RWPE2 (cell line): ENCODE data around the gene NLRP12.
A peak's percentile ranks its signal among the peaks of the same experiment; 100 is the strongest.

Experiments used
- ATAC-seq: fragments of 200-7000 bp; cut with Tn5 transposase; 3 replicates; pipeline ENCODE4 v1.9.1; 2021; ENCODE audit warnings: low read depth
- DNase-seq: peaks from one replicate; pipeline ENCODE4 v3.0.0-alpha.2; 2020; ENCODE audit warnings: low spot score
- H3K27ac ChIP-seq: fragments of 450-650 bp; 2 replicates; pipeline ENCODE4 v1.5.1; 2017; ENCODE audit warnings: mild to moderate bottlenecking; ENCODE audit not compliant: poor library complexity, severe bottlenecking
- H3K27me3 ChIP-seq: fragments of 250-450 bp; sonication (Bioruptor Pico); 2 replicates; pipeline ENCODE4 v1.5.1; 2021; ENCODE audit warnings: mild to moderate bottlenecking, moderate library complexity; ENCODE audit not compliant: insufficient read depth, poor library complexity, severe bottlenecking
- H3K36me3 ChIP-seq: fragments of 250-450 bp; sonication (Bioruptor Pico); 2 replicates; pipeline ENCODE4 v1.5.1; 2020; ENCODE audit warnings: low read depth, mild to moderate bottlenecking, moderate library complexity
- H3K4me1 ChIP-seq: fragments of 250-450 bp; sonication (Bioruptor Pico); 2 replicates; pipeline ENCODE4 v1.5.1; 2021; ENCODE audit warnings: mild to moderate bottlenecking, moderate library complexity; ENCODE audit not compliant: insufficient read depth, poor library complexity, severe bottlenecking
- H3K4me3 ChIP-seq: fragments of 250-450 bp; sonication (Bioruptor Pico); 2 replicates; pipeline ENCODE4 v1.5.1; 2021; ENCODE audit warnings: mild to moderate bottlenecking, moderate library complexity; ENCODE audit not compliant: severe bottlenecking
- H3K9me3 ChIP-seq: fragments of 250-450 bp; sonication (Bioruptor Pico); 2 replicates; pipeline ENCODE4 v1.5.1; 2021; ENCODE audit warnings: mild to moderate bottlenecking, moderate library complexity; ENCODE audit not compliant: severe bottlenecking
- TF ChIP-seq, protein P1 (sequence below): fragments of 450-650 bp; IDR thresholded peaks from one replicate; pipeline ENCODE4 v1.5.1; 2017; ENCODE audit warnings: mild to moderate bottlenecking, moderate library complexity; ENCODE audit not compliant: poor library complexity, severe bottlenecking

The NLRP12 gene

DNA sequence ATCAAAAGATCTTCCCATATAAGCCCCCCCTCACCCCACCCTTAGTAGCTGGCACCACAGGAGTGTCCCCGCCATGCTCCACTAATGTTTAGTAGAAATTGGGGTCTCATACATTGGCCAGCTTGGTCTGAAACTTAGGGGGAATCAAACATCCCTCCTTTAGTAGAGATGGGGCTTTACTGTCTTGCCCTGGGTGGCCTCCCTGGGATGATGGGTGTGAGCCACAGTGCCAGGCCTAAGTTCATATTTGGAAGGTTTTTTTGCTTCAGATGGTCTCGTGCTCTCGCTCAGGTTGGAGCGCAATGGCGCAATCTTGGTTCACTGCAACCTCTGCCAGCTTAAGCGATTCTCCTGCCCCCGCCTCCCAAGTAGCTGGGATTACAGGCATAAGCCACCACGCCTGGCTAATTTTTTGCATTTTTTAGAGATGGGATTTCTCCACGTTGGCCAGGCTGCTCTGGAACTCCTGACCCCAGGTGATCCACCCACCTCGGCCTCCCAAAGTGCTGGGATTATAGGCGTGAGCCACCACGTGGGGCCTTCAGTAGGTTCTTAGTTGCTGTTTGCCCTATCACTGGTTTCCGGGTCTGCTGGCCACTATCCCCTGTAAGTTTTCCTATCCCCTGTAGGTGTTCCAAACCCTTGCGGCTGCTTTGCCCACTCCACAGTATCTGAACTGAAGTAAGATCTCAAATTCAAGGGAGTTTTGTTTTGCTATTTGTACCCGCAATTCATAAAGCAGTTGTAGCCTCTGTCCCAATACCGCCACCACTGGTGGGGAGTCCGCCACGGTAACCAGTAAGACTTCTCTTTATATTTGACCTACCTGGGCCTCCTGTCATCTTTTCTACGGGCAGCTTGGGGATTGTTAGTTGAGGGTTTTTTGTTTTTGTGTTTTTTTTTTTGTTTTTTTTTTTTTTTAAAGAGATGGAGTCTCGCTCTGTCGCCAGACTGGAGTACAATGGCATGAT, 34.1 kb downstream of the NLRP12 start:
- ATAC-seq (no peak), DNase-seq (no peak)
- Histone ChIP-seq H3K27ac (no peak overlapping the region), H3K36me3 (no peaks in the 10 kb centered on the region), H3K4me1 (no peaks in the 10 kb centered on the region), H3K27me3 (no peaks in the 10 kb centered on the region), H3K9me3 (no peaks in the 10 kb centered on the region), H3K4me3 (no peak overlapping the region)
- TF ChIP-seq, protein P1, sequence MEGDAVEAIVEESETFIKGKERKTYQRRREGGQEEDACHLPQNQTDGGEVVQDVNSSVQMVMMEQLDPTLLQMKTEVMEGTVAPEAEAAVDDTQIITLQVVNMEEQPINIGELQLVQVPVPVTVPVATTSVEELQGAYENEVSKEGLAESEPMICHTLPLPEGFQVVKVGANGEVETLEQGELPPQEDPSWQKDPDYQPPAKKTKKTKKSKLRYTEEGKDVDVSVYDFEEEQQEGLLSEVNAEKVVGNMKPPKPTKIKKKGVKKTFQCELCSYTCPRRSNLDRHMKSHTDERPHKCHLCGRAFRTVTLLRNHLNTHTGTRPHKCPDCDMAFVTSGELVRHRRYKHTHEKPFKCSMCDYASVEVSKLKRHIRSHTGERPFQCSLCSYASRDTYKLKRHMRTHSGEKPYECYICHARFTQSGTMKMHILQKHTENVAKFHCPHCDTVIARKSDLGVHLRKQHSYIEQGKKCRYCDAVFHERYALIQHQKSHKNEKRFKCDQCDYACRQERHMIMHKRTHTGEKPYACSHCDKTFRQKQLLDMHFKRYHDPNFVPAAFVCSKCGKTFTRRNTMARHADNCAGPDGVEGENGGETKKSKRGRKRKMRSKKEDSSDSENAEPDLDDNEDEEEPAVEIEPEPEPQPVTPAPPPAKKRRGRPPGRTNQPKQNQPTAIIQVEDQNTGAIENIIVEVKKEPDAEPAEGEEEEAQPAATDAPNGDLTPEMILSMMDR, result no peak

DNA sequence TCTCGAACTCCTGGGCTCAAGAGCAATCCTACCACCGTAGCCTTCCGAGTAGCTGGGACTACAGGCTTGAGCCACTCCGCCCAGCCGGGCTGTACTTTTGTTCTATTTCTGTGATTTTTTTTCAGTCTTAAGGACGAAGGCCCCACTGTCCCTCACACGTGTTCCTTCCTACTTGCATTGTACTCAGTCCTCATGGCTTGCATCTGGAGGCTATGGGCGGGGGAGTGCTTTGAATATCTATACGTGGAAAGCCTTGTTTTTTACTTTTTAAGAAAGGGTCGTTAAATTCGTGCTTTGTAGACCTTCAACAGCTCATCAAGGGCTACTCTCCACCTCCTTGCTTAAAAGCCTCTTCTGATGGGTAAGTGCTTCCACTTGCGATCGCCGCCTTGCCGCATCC, 36.8 kb downstream of the NLRP12 start:
- Histone ChIP-seq H3K4me1 (no peaks in the 10 kb centered on the region), H3K27ac (no peak overlapping the region), H3K4me3 (no peak overlapping the region), H3K9me3 (no peaks in the 10 kb centered on the region), H3K27me3 (no peaks in the 10 kb centered on the region), H3K36me3 (no peaks in the 10 kb centered on the region)
- ATAC-seq, result no peak
- no peak for DNase-seq
- TF ChIP-seq, protein P1, result no peak

DNA sequence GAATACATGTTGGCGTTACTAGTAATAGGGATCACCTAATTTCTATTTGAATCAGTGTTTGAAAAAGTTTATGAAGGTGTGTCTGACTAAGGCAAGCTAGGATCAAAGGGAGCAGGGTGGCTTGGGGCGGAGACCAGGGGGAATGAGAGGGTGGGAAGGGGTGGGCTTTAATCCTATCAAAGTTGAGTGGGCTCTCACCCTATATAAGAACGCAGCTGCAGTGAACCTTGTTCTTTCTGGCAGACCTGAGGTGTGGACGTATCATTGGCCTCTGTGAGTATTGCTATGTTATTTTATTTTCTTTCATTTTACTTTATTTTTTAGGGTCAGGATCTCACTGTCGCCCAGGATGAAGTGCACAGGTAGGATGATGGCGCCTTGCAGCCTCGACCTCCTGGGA, 37.4 kb downstream of the NLRP12 start:
- Histone ChIP-seq H3K27me3 (no peaks in the 10 kb centered on the region), H3K4me3 (no peak overlapping the region), H3K4me1 (no peaks in the 10 kb centered on the region), H3K27ac (no peak overlapping the region), H3K36me3 (no peaks in the 10 kb centered on the region), H3K9me3 (no peaks in the 10 kb centered on the region)
- TF ChIP-seq, protein P1, result no peak
- ATAC-seq (no peak), DNase-seq (no peak)

DNA sequence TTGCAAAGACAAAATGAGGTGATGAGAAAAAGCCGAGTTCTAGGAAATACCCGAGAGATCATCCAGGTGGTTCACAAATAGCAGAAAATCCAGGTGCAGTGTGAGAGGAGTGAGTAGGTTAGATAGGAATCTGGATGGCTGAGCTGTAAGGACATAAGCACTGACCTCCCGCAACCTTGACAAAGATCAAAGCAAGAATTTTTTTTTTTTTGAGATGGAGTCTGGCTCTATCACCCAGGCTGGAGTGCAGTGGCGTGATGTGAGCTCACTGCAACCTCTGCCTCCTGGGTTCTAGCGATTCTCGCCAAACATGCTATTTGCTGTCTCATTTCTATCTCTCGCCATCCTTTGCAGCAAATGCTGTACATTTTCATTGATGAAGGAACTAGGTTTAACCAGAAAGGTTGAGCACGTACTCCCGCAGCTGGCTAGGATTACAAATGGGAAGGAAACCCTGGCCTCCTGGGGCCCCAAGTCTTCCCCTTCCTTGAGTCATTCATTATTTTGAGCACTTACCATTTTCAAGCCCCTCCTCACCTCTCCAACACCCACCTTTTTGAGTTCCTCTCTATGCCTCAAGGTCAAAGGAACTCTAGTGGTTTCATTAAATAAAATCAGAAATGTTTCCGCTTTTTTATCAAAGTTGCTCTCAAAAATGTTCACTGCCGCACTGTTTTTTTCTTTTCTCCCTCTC, 38.8 kb downstream of the NLRP12 start:
- no peaks in the 10 kb centered on the region for H3K4me1 ChIP-seq
- ATAC-seq (peak; percentile 58; the same call in 2 of the 3 replicates), DNase-seq (no peak)
- TF ChIP-seq, protein P1, result no peak
- peak overlapping the region; percentile 20 for H3K27ac ChIP-seq
- no peaks in the 10 kb centered on the region for H3K36me3 ChIP-seq
- no peaks in the 10 kb centered on the region for H3K9me3 ChIP-seq
- no peak overlapping the region for H3K4me3 ChIP-seq
- H3K27me3 ChIP-seq, result no peaks in the 10 kb centered on the region
